ENCODE results near the gene KCNK16.
A peak's percentile ranks its signal among the peaks of the same experiment; 100 is the strongest.

- TF ChIP-seq CTCF (conservative IDR thresholded peaks at IDR 0.05; ENCODE audit: low read length) (peak; percentile 85), EZH2phosphoT487 (IDR thresholded peaks at IDR 0.05; ENCODE audit: borderline replicate concordance) (no peak)
Observed at GRCh38 chr6:39302669-39303424, 19.7 kb downstream of the KCNK16 start.

Data from Loucy (cell line).